ENCODE data around the gene NTN1. TPM values are rescaled to one million over a fixed set of nuclear protein-coding genes. Genes with fewer than 3 reads are reported as not detected.

NTN1 gene
- total and polyA plus RNA-seq, 9 donors: 0.28 to 12.5 (median 1.8) TPM

DNA sequence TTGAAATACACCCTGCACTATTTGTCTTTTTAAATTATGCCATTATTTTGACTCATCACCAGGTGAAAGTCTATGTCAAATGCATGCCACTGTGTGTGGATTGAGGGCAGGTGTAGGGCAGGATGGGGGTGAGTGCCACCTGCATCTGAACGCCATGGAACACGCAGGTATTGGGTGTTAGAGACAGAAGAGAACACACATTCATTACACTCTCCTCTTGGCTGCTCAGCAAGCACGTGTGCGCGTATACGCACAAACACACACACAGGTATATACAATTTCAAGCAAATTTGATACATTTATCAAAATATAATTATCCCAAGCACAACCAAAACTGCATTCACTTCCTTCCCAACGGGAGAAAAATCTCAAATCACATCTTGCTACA, 268.9 kb downstream of the NTN1 start:
- TF ChIP-seq, protein P1, sequence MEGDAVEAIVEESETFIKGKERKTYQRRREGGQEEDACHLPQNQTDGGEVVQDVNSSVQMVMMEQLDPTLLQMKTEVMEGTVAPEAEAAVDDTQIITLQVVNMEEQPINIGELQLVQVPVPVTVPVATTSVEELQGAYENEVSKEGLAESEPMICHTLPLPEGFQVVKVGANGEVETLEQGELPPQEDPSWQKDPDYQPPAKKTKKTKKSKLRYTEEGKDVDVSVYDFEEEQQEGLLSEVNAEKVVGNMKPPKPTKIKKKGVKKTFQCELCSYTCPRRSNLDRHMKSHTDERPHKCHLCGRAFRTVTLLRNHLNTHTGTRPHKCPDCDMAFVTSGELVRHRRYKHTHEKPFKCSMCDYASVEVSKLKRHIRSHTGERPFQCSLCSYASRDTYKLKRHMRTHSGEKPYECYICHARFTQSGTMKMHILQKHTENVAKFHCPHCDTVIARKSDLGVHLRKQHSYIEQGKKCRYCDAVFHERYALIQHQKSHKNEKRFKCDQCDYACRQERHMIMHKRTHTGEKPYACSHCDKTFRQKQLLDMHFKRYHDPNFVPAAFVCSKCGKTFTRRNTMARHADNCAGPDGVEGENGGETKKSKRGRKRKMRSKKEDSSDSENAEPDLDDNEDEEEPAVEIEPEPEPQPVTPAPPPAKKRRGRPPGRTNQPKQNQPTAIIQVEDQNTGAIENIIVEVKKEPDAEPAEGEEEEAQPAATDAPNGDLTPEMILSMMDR (IDR thresholded peaks at IDR 0.05): no peak
- TF ChIP-seq POLR2A (IDR thresholded peaks at IDR 0.05) (no peak), EP300 (IDR thresholded peaks at IDR 0.05) (no peak)

DNA sequence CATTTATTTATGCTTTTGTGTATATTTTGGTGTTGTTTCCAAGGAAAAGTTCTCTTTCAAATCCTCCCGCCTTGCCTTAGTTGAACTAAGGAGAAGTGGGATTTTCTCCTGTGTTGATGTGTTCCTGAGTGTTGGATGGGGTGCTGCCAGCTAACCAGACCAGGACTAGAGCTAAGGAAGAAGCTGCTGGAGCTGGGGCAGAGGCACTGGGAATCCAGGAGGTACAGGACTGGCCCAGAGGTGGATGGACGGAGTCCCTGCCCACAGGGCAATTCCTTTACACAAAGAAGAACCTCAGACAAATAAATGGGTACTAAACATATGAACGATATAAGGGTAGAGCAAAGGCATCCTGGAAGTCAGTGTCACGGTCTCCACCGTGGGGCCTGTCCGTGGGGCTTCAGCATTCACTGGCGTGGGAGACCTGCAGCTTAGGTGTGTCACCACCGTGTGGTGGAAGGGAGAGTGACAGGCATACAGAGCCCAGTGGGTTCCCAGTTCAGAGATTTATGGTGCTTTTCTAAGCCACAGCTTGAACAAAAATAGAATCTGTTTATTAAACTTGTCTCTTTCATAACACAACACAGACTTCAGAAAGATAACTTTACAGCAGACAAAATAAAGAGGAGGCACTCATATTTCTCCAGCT, 270.7 kb downstream of the NTN1 start:
- no peaks in the 10 kb centered on the region for H3K27me3 ChIP-seq
- H3K36me3 ChIP-seq: no peaks in the 10 kb centered on the region
- H3K9me3 ChIP-seq: no peaks in the 10 kb centered on the region
- no peak for TF ChIP-seq POLR2A (IDR thresholded peaks at IDR 0.05)
- TF ChIP-seq, protein P1 (IDR thresholded peaks at IDR 0.05): peak; percentile 28 to 31 (median 31)
- intact Hi-C loops (cut with DNase I): no loop called here
- DNase-seq: peak; percentile 32 to 56 (median 35)
- H3K27ac ChIP-seq: no peak overlapping the region
- H3K4me3 ChIP-seq: no peak overlapping the region
- peaks cover 2% of the 10 kb centered on the region for H3K4me1 ChIP-seq (ENCODE audit: insufficient read depth)
- WGBS, 3 donors: 33 to 41% (median 34%) methylated on average over 8 of the region's 8 CpGs

More for the DNA sequence above, 268.9 kb downstream of the NTN1 start:
- Histone ChIP-seq H3K4me1 (ENCODE audit: insufficient read depth) (peaks cover 2% of the 10 kb centered on the region), H3K27me3 (no peaks in the 10 kb centered on the region), H3K36me3 (no peaks in the 10 kb centered on the region), H3K4me3 (no peak overlapping the region), H3K27ac (no peak overlapping the region), H3K9me3 (no peaks in the 10 kb centered on the region)
- WGBS, 3 donors: 85 to 89% (median 85%) methylated on average over 7 of the region's 7 CpGs
- intact Hi-C loops (cut with DNase I): no loop called here
- no peak for DNase-seq

DNA sequence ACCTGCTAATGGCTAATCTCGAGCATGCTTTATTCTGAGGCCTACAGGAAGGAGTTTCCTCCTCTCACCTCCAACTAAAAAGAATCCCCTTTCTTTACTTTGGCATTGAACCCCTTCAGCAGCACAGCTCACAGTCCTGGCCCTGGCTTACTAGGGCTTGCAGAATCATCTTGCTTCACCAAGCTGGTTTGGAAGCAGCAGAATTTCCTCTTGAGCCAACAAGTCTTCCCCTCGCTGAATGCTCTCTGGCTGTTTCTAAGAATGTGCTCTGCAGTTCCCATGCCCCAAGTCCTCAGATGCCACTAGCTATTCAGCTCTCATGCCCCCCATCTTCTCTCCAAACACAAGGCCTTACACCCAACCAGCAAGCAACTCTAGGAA, 271.2 kb downstream of the NTN1 start:
- intact Hi-C loops (cut with DNase I): no loop called here
- H3K27ac ChIP-seq: no peak overlapping the region
- H3K27me3 ChIP-seq: no peaks in the 10 kb centered on the region
- H3K4me3 ChIP-seq: no peak overlapping the region
- WGBS, 3 donors: 26 to 38% (median 29%) methylated on average over 2 of the region's 2 CpGs
- peaks cover 2% of the 10 kb centered on the region for H3K4me1 ChIP-seq (ENCODE audit: insufficient read depth)
- H3K36me3 ChIP-seq: no peaks in the 10 kb centered on the region
- TF ChIP-seq EP300 (IDR thresholded peaks at IDR 0.05) (no peak), POLR2A (IDR thresholded peaks at IDR 0.05) (no peak)
- TF ChIP-seq, protein P1 (IDR thresholded peaks at IDR 0.05): no peak
- DNase-seq: no peak
- H3K9me3 ChIP-seq: no peaks in the 10 kb centered on the region

Small RNA genes within 50 kb of the gene (small RNA-seq; reads per million reads assigned to genes)
- gene AC005695.3: not detected

Other genes with a start within 250 kb of the NTN1 start
- 1 to 10 TPM in 1 of 7 donors, under 1 TPM in 4, not detected in 2; 0.13 to 2.2 (median 0.48) TPM for gene MFSD6L, start 222.1 kb upstream of the NTN1 start, total RNA-seq
- gene MFSD6L, start 222.1 kb upstream of the NTN1 start, polyA plus RNA-seq: not detected
- under 1 TPM; 0.12 to 0.92 (median 0.20) TPM for gene PIK3R6, start 153.8 kb upstream of the NTN1 start, total RNA-seq
- under 1 TPM; 0.25 to 0.93 TPM for gene PIK3R6, start 153.8 kb upstream of the NTN1 start, polyA plus RNA-seq
- gene PIK3R5, start 55.8 kb upstream of the NTN1 start, total RNA-seq: 1 to 10 TPM; 1.3 to 8.9 (median 3.7) TPM
- gene PIK3R5, start 55.8 kb upstream of the NTN1 start, polyA plus RNA-seq: 1 to 10 TPM in 1 of 2 donors, under 1 TPM in 1; 0.86 to 3.8 TPM

Measured in ovary (tissue), 9 donors.